Endodermal cell (in vitro differentiated cells): Measurements from ENCODE around the gene DNAAF1. TPM values are rescaled to one million over a fixed set of nuclear protein-coding genes. Genes with fewer than 3 reads are reported as not detected.

Source experiments
- DNase-seq: peaks from one replicate; pipeline ENCODE4 v3.0.0-alpha.2; 2017
- H3K27ac ChIP-seq: 2 replicates; pipeline ENCODE4 v1.5.1; 2013; ENCODE audit warnings: mild to moderate bottlenecking, low read depth, low read length, moderate library complexity
- H3K27me3 ChIP-seq: 2 replicates; pipeline ENCODE4 v1.6.1; 2013; ENCODE audit warnings: mild to moderate bottlenecking, low read length, moderate library complexity; ENCODE audit not compliant: insufficient read depth, control insufficient read depth, poor library complexity, severe bottlenecking
- H3K36me3 ChIP-seq: 2 replicates; pipeline ENCODE4 v1.7.0; 2013; ENCODE audit warnings: mild to moderate bottlenecking, low read length, moderate library complexity; ENCODE audit not compliant: control insufficient read depth, insufficient read depth
- H3K4me1 ChIP-seq: one replicate; pipeline ENCODE4 v1.7.0; 2013; ENCODE audit warnings: low read length; ENCODE audit not compliant: control insufficient read depth, insufficient read depth
- H3K4me3 ChIP-seq: 2 replicates; pipeline ENCODE4 v1.5.1; 2013; ENCODE audit warnings: mild to moderate bottlenecking, low read length, moderate library complexity
- H3K9ac ChIP-seq: 2 replicates; pipeline ENCODE4 v1.6.1; 2013; ENCODE audit warnings: mild to moderate bottlenecking, low read length, moderate library complexity; ENCODE audit not compliant: poor library complexity, severe bottlenecking; ENCODE audit errors: extremely low read depth
- H3K9me3 ChIP-seq: 2 replicates; pipeline ENCODE4 v1.6.1; 2013; ENCODE audit warnings: mild to moderate bottlenecking, low read length, moderate library complexity; ENCODE audit not compliant: control insufficient read depth
- H3K27ac Mint-ChIP-seq: 2 replicates; pipeline ENCODE4 v1.8.0; 2020; ENCODE audit warnings: mixed read lengths
- H3K27me3 Mint-ChIP-seq: 2 replicates; pipeline ENCODE4 v1.8.0; 2021; ENCODE audit warnings: mild to moderate bottlenecking, mixed read lengths; ENCODE audit not compliant: insufficient read depth
- H3K36me3 Mint-ChIP-seq: 2 replicates; pipeline ENCODE4 v1.8.0; 2020; ENCODE audit warnings: low read depth, mixed read lengths
- H3K4me1 Mint-ChIP-seq: 2 replicates; pipeline ENCODE4 v1.8.0; 2020; ENCODE audit warnings: mixed read lengths
- H3K4me3 Mint-ChIP-seq: 2 replicates; pipeline ENCODE4 v1.8.0; 2020; ENCODE audit warnings: mild to moderate bottlenecking, moderate library complexity, mixed read lengths
- H3K9me3 Mint-ChIP-seq: 2 replicates; pipeline ENCODE4 v1.8.0; 2020; ENCODE audit warnings: mild to moderate bottlenecking, mixed read lengths
- CTCF ChIP-seq: fragments of 200-600 bp; sonication (generic); conservative IDR thresholded peaks from 2 replicates; pipeline ENCODE4 v1.5.0; 2021; ENCODE audit warnings: antibody characterized with exemption, mild to moderate bottlenecking
- WGBS, 2 experiments: methylation state at CpG; one replicate each; pipeline versions ENCODE4 v1.1.5 to v1.1.7; 2013; ENCODE audit warnings: missing lambda C conversion rate in 2 of 2, mixed read lengths in 1 of 2; ENCODE audit not compliant: insufficient coverage in 1 of 2, insufficient read length in 1 of 2; 5-methylcytosine and 5-hydroxymethylcytosine counted together
- total RNA-seq, 2 donors: library from RNA; stranded (reverse); fragmentation: NEBNext Ultra II Directional in 1 of 2; extraction: Animal tissue kit (Norgen Biotek cat#: 25700) in 1 of 2; gene quantifications; 2 replicates in 1 of 2; 3 replicates in 1 of 2; pipeline ENCODE4 v1.2.1, GENCODE V29; 2021

Gene DNAAF1
- total RNA-seq, 2 donors from 2014 or later = 0.59 to 0.66 TPM

GRCh38 chr16:84124257-84125073 lies 20.6 kb upstream of the DNAAF1 start:
- no peaks in the 10 kb centered on the region for H3K27me3 ChIP-seq
- no peak overlapping the region for H3K27ac ChIP-seq
- no peak for DNase-seq
- H3K36me3 ChIP-seq = peaks cover 56% of the 10 kb centered on the region
- no peak for TF ChIP-seq CTCF
- Mint-ChIP-seq H3K9me3 (no peaks in the 10 kb centered on the region), H3K27me3 (no peaks in the 10 kb centered on the region), H3K27ac (no peak overlapping the region), H3K4me3 (no peak overlapping the region), H3K4me1 (no peaks in the 10 kb centered on the region), H3K36me3 (peaks cover 46% of the 10 kb centered on the region)
- no peak overlapping the region for H3K9ac ChIP-seq
- H3K4me3 ChIP-seq = no peak overlapping the region
- WGBS, 2 experiments = 94 to 97% methylated on average over 6 to 7 of the region's 7 CpGs
- no peaks in the 10 kb centered on the region for H3K9me3 ChIP-seq
- H3K4me1 ChIP-seq = no peaks in the 10 kb centered on the region

GRCh38 chr16:84131117-84131516 lies 14.0 kb upstream of the DNAAF1 start:
- Histone ChIP-seq H3K9ac (no peak overlapping the region), H3K4me1 (no peaks in the 10 kb centered on the region), H3K27me3 (no peaks in the 10 kb centered on the region), H3K27ac (no peak overlapping the region), H3K9me3 (no peaks in the 10 kb centered on the region), H3K36me3 (peaks cover 49% of the 10 kb centered on the region), H3K4me3 (no peak overlapping the region)
- TF ChIP-seq CTCF = no peak
- WGBS, 2 experiments = 90 to 91% methylated on average over 3 to 5 of the region's 5 CpGs
- Mint-ChIP-seq H3K4me3 (no peak overlapping the region), H3K27me3 (no peaks in the 10 kb centered on the region), H3K9me3 (no peaks in the 10 kb centered on the region), H3K4me1 (peaks cover under 1% of the 10 kb centered on the region), H3K27ac (no peak overlapping the region), H3K36me3 (peaks cover 42% of the 10 kb centered on the region)
- no peak for DNase-seq

- Histone ChIP-seq H3K4me3 (no peak overlapping the region), H3K9me3 (no peaks in the 10 kb centered on the region), H3K27ac (no peak overlapping the region), H3K36me3 (peaks cover 41% of the 10 kb centered on the region), H3K9ac (no peak overlapping the region), H3K4me1 (peaks cover 6% of the 10 kb centered on the region), H3K27me3 (no peaks in the 10 kb centered on the region)
- no peak for DNase-seq
- H3K9me3 Mint-ChIP-seq = no peaks in the 10 kb centered on the region
- TF ChIP-seq CTCF = no peak
- 86 to 100% methylated on average over 2 to 7 of the region's 7 CpGs for WGBS, 2 experiments
- peak overlapping the region; percentile 48 for H3K27ac Mint-ChIP-seq
- peaks cover 30% of the 10 kb centered on the region for H3K36me3 Mint-ChIP-seq
- H3K4me1 Mint-ChIP-seq = peaks cover 13% of the 10 kb centered on the region
- H3K4me3 Mint-ChIP-seq = no peak overlapping the region
- H3K27me3 Mint-ChIP-seq = no peaks in the 10 kb centered on the region
Observed at GRCh38 chr16:84132527-84133285, 12.4 kb upstream of the DNAAF1 start.
